H9 (cell line): Measurements from ENCODE around the gene CDO1. TPM values are rescaled to one million over a fixed set of nuclear protein-coding genes. Genes with fewer than 3 reads are reported as not detected.

Experiments used
- DNase-seq: peaks from one replicate; pipeline ENCODE4 v3.0.0-alpha.2; 2017
- H2AFZ ChIP-seq: one replicate; pipeline ENCODE4 v1.6.1; 2013; ENCODE audit warnings: mild to moderate bottlenecking, low read length, control low read depth, moderate library complexity
- H2AK5ac ChIP-seq: 2 replicates; pipeline ENCODE4 v1.6.1; 2013; ENCODE audit warnings: low read length, control low read depth, mixed read lengths; ENCODE audit not compliant: insufficient read length
- H2BK120ac ChIP-seq: one replicate; pipeline ENCODE4 v1.6.1; 2013; ENCODE audit warnings: low read depth, mild to moderate bottlenecking, low read length, control low read depth, inconsistent platforms; ENCODE audit not compliant: poor library complexity, severe bottlenecking
- H2BK12ac ChIP-seq: 2 replicates; pipeline ENCODE4 v1.6.1; 2013; ENCODE audit warnings: low read length, control low read depth, mixed read lengths, low read depth; ENCODE audit not compliant: insufficient read length
- H2BK15ac ChIP-seq: 2 replicates; pipeline ENCODE4 v1.6.1; 2013; ENCODE audit warnings: low read depth, low read length, control low read depth
- H2BK20ac ChIP-seq: one replicate; pipeline ENCODE4 v1.6.1; 2013; ENCODE audit warnings: low read depth, mild to moderate bottlenecking, low read length, control low read depth, inconsistent platforms; ENCODE audit not compliant: poor library complexity, severe bottlenecking
- H2BK5ac ChIP-seq: 2 replicates; pipeline ENCODE4 v1.6.1; 2013; ENCODE audit warnings: low read length, control low read depth, mixed read lengths; ENCODE audit not compliant: insufficient read length
- H3K14ac ChIP-seq: 2 replicates; pipeline ENCODE4 v1.6.1; 2013; ENCODE audit warnings: low read length, control low read depth; ENCODE audit not compliant: insufficient read depth
- H3K18ac ChIP-seq: 2 replicates; pipeline ENCODE4 v1.6.1; 2013; ENCODE audit warnings: low read depth, mild to moderate bottlenecking, mixed read lengths, low read length, control low read depth; ENCODE audit not compliant: insufficient read length
- H3K23ac ChIP-seq: 2 replicates; pipeline ENCODE4 v1.6.1; 2013; ENCODE audit warnings: low read length, control low read depth, mixed read lengths, low read depth; ENCODE audit not compliant: insufficient read length
- H3K23me2 ChIP-seq: 2 replicates; pipeline ENCODE4 v1.6.1; 2013; ENCODE audit warnings: low read depth, mild to moderate bottlenecking, mixed read lengths, low read length, control low read depth; ENCODE audit not compliant: insufficient read length, poor library complexity, severe bottlenecking
- H3K27ac ChIP-seq: 2 replicates; pipeline ENCODE4 v1.5.1; 2013; ENCODE audit warnings: low read length, control low read depth, mixed read lengths, low read depth; ENCODE audit not compliant: insufficient read length
- H3K27me3 ChIP-seq: 2 replicates; pipeline ENCODE4 v1.6.1; 2013; ENCODE audit warnings: low read length, control low read depth, inconsistent platforms; ENCODE audit not compliant: insufficient read depth
- H3K4ac ChIP-seq: 2 replicates; pipeline ENCODE4 v1.6.1; 2013; ENCODE audit warnings: low read depth, mild to moderate bottlenecking, control low read depth, inconsistent platforms, low read length, moderate library complexity
- H3K4me1 ChIP-seq: 2 replicates; pipeline ENCODE4 v1.6.1; 2013; ENCODE audit warnings: low read length, control low read depth, inconsistent platforms; ENCODE audit not compliant: insufficient read depth
- H3K4me2 ChIP-seq: 2 replicates; pipeline ENCODE4 v1.6.1; 2013; ENCODE audit warnings: low read length, control low read depth, mixed read lengths; ENCODE audit not compliant: insufficient read length, insufficient read depth
- H3K56ac ChIP-seq: 2 replicates; pipeline ENCODE4 v1.6.1; 2013; ENCODE audit warnings: low read depth, mild to moderate bottlenecking, mixed read lengths, low read length, control low read depth; ENCODE audit not compliant: insufficient read length
- H3K79me1 ChIP-seq: 2 replicates; pipeline ENCODE4 v1.6.1; 2013; ENCODE audit warnings: low read depth, mild to moderate bottlenecking, moderate library complexity, low read length, control low read depth, inconsistent platforms; ENCODE audit not compliant: insufficient read depth, poor library complexity, severe bottlenecking
- H3K79me2 ChIP-seq: 2 replicates; pipeline ENCODE4 v1.6.1; 2013; ENCODE audit warnings: low read length, control low read depth, inconsistent platforms; ENCODE audit not compliant: insufficient read depth
- H3K9ac ChIP-seq: 2 replicates; pipeline ENCODE4 v1.6.1; 2013; ENCODE audit warnings: low read length, control low read depth, mixed read lengths; ENCODE audit not compliant: insufficient read length; ENCODE audit errors: extremely low read depth
- H3K9me3 ChIP-seq: one replicate; pipeline ENCODE4 v1.6.1; 2013; ENCODE audit warnings: low read depth, low read length, inconsistent platforms; ENCODE audit not compliant: control insufficient read depth
- H3T11ph ChIP-seq: one replicate; pipeline ENCODE4 v1.6.1; 2013; ENCODE audit warnings: mild to moderate bottlenecking, low read length, control low read depth, inconsistent platforms
- H4K20me1 ChIP-seq: one replicate; pipeline ENCODE4 v1.6.1; 2013; ENCODE audit not compliant: control insufficient read depth, insufficient read length, insufficient read depth
- H4K5ac ChIP-seq: 2 replicates; pipeline ENCODE4 v1.6.1; 2013; ENCODE audit warnings: low read depth, mild to moderate bottlenecking, mixed read lengths, low read length, control low read depth; ENCODE audit not compliant: insufficient read length
- H4K8ac ChIP-seq: replicated peaks from 2 replicates; pipeline ENCODE4 v1.6.1; 2013; ENCODE audit warnings: low read length, control low read depth, mixed read lengths, low read depth; ENCODE audit not compliant: insufficient read length
- H4K91ac ChIP-seq: 2 replicates; pipeline ENCODE4 v1.6.1; 2013; ENCODE audit warnings: low read depth, mild to moderate bottlenecking, moderate library complexity, mixed read lengths, low read length, control low read depth; ENCODE audit not compliant: insufficient read length
- H3K27ac Mint-ChIP-seq, 3 experiments: 2 replicates in 2 of 3; 3 replicates in 1 of 3; pipeline ENCODE4 v1.8.0; 2020 to 2021; ENCODE audit warnings: mixed read lengths in 3 of 3, mild to moderate bottlenecking in 1 of 3, moderate library complexity in 1 of 3
- H3K27me3 Mint-ChIP-seq: 2 replicates; pipeline ENCODE4 v1.8.0; 2021; ENCODE audit warnings: low read depth, mild to moderate bottlenecking, moderate library complexity, mixed read lengths
- H3K36me3 Mint-ChIP-seq, 3 experiments: 2 replicates in 2 of 3; 3 replicates in 1 of 3; pipeline ENCODE4 v1.8.0; 2020 to 2021; ENCODE audit warnings: low read depth in 3 of 3, mixed read lengths in 3 of 3; ENCODE audit not compliant: insufficient read depth in 1 of 3
- H3K4me1 Mint-ChIP-seq, 2 experiments: 2 replicates each; pipeline ENCODE4 v1.8.0; 2020; ENCODE audit warnings: mixed read lengths in 2 of 2
- H3K4me3 Mint-ChIP-seq, 2 experiments: 2 replicates in 1 of 2; 3 replicates in 1 of 2; pipeline ENCODE4 v1.8.0; 2020 to 2021; ENCODE audit warnings: mild to moderate bottlenecking in 2 of 2, mixed read lengths in 2 of 2, moderate library complexity in 1 of 2
- H3K9me3 Mint-ChIP-seq, 2 experiments: 2 replicates in 1 of 2; 3 replicates in 1 of 2; pipeline ENCODE4 v1.8.0; 2020; ENCODE audit warnings: mild to moderate bottlenecking in 2 of 2, mixed read lengths in 2 of 2, moderate library complexity in 1 of 2
- CTCF ChIP-seq: fragments of 200-600 bp; sonication (generic); conservative IDR thresholded peaks from 3 replicates; pipeline ENCODE4 v1.8.0; 2021; ENCODE audit warnings: antibody characterized with exemption, mild to moderate bottlenecking
- WGBS: extraction: QIAGEN DNeasy Blood & Tissue Kit; methylation state at CpG from one replicate; pipeline ENCODE4 v1.1.7; 2013; ENCODE audit warnings: missing lambda C conversion rate, low lambda C conversion rate, mixed read lengths; ENCODE audit not compliant: insufficient read length; ENCODE audit errors: extremely low coverage; 5-methylcytosine and 5-hydroxymethylcytosine counted together
- total RNA-seq: library from RNA; stranded (reverse); gene quantifications from 2 replicates; pipeline ENCODE4 v1.2.1, GENCODE V29; 2021

CDO1 gene
- total RNA-seq, 1 experiment from 2014 or later: 11.2 TPM

DNA sequence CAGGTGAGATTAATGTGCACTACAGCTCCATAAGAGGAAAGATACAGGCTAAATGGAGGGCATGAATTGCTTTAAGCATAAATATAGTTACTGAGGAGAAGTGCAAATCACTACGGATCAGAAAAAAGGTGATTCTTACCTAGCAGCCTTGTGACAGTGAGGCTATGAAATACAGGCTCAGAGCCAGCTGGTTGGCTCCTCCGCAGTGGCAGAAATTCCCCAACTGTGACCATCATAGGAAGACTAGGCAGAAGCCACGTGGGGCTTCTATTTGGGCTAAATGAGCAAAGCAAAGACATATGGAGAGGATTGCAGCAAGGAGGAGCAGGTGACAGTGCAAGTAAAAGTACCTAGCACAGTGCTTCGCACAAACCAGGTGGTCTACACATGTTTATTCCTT is 40.5 kb downstream of the CDO1 start:
- H2BK120ac ChIP-seq: no peak overlapping the region
- H2BK5ac ChIP-seq: no peak overlapping the region
- H3K18ac ChIP-seq: no peak overlapping the region
- DNase-seq: no peak
- no peaks in the 10 kb centered on the region for H3K36me3 Mint-ChIP-seq
- H3K9me3 ChIP-seq: no peaks in the 10 kb centered on the region
- H3T11ph ChIP-seq: no peak overlapping the region
- H3K9ac ChIP-seq: no peak overlapping the region
- H4K8ac ChIP-seq: no peak overlapping the region
- no peaks in the 10 kb centered on the region for H3K79me1 ChIP-seq
- H2BK20ac ChIP-seq: no peak overlapping the region
- H3K4me1 Mint-ChIP-seq: peaks cover 0 to 5% of the 10 kb centered on the region in 2 experiments; a peak in 1 of 4 replicates
- H2AK5ac ChIP-seq: no peak overlapping the region
- no peak overlapping the region for H3K14ac ChIP-seq
- no peak overlapping the region for H2AFZ ChIP-seq
- no peak overlapping the region for H4K5ac ChIP-seq
- no peak overlapping the region for H3K56ac ChIP-seq
- no peaks in the 10 kb centered on the region for H3K27me3 ChIP-seq
- H2BK12ac ChIP-seq: no peak overlapping the region
- H3K27ac Mint-ChIP-seq: no peak overlapping the region
- no peaks in the 10 kb centered on the region for H3K79me2 ChIP-seq
- H3K27me3 Mint-ChIP-seq: no peaks in the 10 kb centered on the region
- H4K20me1 ChIP-seq: no peaks in the 10 kb centered on the region
- no peak overlapping the region for H3K4me2 ChIP-seq
- no peaks in the 10 kb centered on the region for H3K9me3 Mint-ChIP-seq
- H3K23ac ChIP-seq: no peak overlapping the region
- no peak overlapping the region for H2BK15ac ChIP-seq
- H3K23me2 ChIP-seq: no peaks in the 10 kb centered on the region
- no peak for TF ChIP-seq CTCF
- H3K27ac ChIP-seq: no peak overlapping the region
- H3K4me1 ChIP-seq: peaks cover 2% of the 10 kb centered on the region; the same call in 1 of the 2 replicates
- no peak overlapping the region for H3K4me3 Mint-ChIP-seq
- H4K91ac ChIP-seq: no peak overlapping the region
- H3K4ac ChIP-seq: no peak overlapping the region
- no CpG with 5 or more reads among the region's 4 CpGs for WGBS
